Measurements from ENCODE around the gene MLLT1. TPM values are rescaled to one million over a fixed set of nuclear protein-coding genes. Genes with fewer than 3 reads are reported as not detected.

MLLT1 gene
- total and polyA plus RNA-seq, 2 experiments from 2014 or later: 13.3 to 19.1 TPM

DNA sequence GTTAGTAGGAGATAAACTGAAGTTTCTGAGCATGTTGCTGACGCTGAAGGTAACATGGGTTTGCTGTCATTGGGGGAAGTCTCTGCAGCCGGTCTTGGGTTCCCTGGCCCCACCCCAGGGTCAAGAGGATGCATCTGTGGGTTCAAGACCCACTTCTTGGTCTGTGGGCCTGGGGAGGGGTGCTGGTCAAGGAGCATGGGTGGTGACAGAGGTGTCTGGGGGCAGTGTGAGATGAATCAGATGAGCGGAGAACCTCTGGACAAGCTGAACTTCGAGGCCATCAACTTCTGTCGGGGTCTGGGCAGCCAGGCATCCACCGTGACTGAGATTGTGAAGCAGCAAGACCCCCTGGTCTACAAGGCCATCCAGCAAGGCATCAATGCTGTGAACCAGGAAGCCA is 92.4 kb downstream of the MLLT1 start:
- DNase-seq: no peak
- in situ Hi-C loops (cut with MboI): no loop called here
- Histone ChIP-seq H3K4me3 (no peak overlapping the region), H3F3A (ENCODE audit: insufficient read depth) (no peaks in the 10 kb centered on the region), H2AFZ (no peak overlapping the region), H3K4me1 (ENCODE audit: insufficient read depth) (no peaks in the 10 kb centered on the region), H3K27me3 (replicated peaks; ENCODE audit: insufficient read depth) (no peaks in the 10 kb centered on the region), H3K36me3 (ENCODE audit: low read depth) (no peaks in the 10 kb centered on the region), H3K4me2 (ENCODE audit: unreplicated experiment) (no peak overlapping the region), H3K9me3 (ENCODE audit: low read depth) (no peaks in the 10 kb centered on the region), H3K79me2 (ENCODE audit: insufficient read depth) (no peaks in the 10 kb centered on the region), H3K9me2 (ENCODE audit: insufficient read depth) (no peaks in the 10 kb centered on the region), H4K20me1 (ENCODE audit: insufficient read depth) (no peaks in the 10 kb centered on the region), H3K9ac (no peak overlapping the region), H3K27ac (no peak overlapping the region)
- WGBS, 2 experiments (ENCODE audit: low coverage in 1 of 2, low lambda C conversion rate in 2 of 2, missing lambda C conversion rate in 2 of 2): 72 to 73% methylated on average over 6 of the region's 6 CpGs
- TF ChIP-seq EZH2phosphoT487 (IDR thresholded peaks at IDR 0.05; ENCODE audit: insufficient read depth, low read depth) (no peak), EZH2 (IDR thresholded peaks at IDR 0.05; ENCODE audit: insufficient read depth, poor library complexity, severe bottlenecking) (no peak)

DNA sequence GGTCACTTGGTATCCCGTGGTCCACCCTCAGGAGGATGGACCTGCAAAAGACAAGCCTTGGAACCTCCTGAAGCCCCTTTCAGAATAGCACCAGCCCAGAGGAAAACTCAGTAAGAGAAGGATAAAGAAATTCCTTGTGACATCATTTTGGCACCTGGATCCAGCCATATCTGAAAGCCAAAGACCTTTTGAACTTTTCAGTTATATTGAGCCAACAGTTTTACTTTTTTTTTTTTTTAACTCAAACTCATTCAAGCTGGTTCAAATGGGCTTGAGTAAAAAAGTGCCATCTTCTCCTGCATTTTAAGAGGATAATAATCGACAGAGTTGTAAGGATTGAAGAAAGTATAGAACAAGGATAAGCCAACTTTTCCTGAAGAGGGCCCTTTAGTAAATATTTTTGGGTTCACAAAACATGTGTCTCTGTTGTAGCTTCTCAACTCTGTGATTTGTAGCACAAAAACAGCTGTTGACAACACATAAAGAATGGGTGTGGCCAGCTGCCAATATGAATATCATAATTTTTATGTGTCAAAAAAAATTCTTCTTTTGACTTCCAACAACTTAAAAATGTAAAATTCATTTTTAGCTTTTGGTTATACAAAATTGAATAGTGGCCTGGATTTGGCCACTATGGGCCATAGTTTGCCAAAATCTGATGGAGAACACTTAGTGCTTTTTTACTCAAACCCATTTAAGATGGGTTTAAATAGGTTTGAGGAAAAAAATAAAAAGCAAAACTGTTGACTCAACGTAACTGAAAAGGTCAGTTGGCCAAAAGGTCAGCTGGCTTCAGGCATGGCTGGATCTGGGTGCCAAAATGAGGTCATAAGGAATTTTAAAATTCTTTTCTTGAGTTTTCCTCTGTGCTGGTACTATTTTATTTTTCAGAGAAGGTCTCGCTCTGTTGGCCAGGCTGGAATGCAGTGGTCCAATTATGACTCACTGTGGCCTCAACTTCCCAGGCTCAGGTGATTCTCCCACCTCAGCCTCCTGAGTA is 93.6 kb downstream of the MLLT1 start:
- Histone ChIP-seq H3K36me3 (ENCODE audit: low read depth) (no peaks in the 10 kb centered on the region), H3K4me3 (no peak overlapping the region), H3K9me2 (ENCODE audit: insufficient read depth) (no peaks in the 10 kb centered on the region), H3K9me3 (ENCODE audit: low read depth) (no peaks in the 10 kb centered on the region), H2AFZ (no peak overlapping the region), H3K4me1 (ENCODE audit: insufficient read depth) (no peaks in the 10 kb centered on the region), H3K27ac (no peak overlapping the region), H3K4me2 (ENCODE audit: unreplicated experiment) (no peak overlapping the region), H3K27me3 (replicated peaks; ENCODE audit: insufficient read depth) (no peaks in the 10 kb centered on the region), H3K9ac (no peak overlapping the region), H3F3A (ENCODE audit: insufficient read depth) (no peaks in the 10 kb centered on the region), H3K79me2 (ENCODE audit: insufficient read depth) (no peaks in the 10 kb centered on the region), H4K20me1 (ENCODE audit: insufficient read depth) (no peaks in the 10 kb centered on the region)
- no peak for TF ChIP-seq EZH2phosphoT487 (IDR thresholded peaks at IDR 0.05; ENCODE audit: insufficient read depth, low read depth)
- TF ChIP-seq EZH2 (IDR thresholded peaks at IDR 0.05; ENCODE audit: insufficient read depth, poor library complexity, severe bottlenecking): no peak
- DNase-seq: no peak
- in situ Hi-C loops (cut with MboI): no loop called here
- WGBS, 2 experiments (ENCODE audit: low coverage in 1 of 2, low lambda C conversion rate in 2 of 2, missing lambda C conversion rate in 2 of 2): 32 to 35% methylated on average over 4 of the region's 4 CpGs

DNA sequence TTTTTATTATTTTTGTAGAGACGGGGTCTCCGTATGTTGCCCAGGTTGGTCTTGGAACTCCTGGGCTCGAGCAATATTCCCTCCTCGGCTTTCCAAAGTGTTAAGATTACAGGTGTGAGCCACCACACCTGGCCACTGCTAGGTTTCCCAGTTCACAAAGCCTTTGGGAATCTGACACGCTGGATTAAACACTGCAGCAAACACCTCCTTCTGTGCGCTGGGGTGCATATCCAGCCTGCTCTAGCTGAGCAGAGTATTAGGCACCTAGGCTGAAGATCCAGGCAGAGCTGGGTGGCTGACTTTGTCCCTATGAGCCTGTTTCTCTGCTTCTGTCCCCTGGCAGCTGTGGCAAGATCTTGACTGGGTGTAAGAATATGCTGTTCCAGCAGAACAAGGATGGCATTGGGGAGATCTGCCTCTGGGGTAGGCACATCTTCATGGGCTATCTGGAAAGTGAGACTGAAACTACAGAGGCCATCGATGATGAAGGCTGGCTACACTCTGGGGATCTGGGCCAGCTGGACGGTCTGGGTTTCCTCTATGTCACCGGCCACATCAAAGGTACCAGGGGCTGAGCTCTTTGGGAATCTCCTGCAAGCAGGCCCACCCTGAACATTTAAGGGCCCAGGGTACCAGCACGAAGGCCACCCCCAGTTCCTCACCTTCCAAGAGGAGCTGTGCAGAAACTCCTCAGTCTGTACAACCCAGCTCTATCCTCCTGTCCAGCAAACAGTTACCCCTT is 94.5 kb downstream of the MLLT1 start:
- Histone ChIP-seq H3K9me2 (ENCODE audit: insufficient read depth) (no peaks in the 10 kb centered on the region), H3K79me2 (ENCODE audit: insufficient read depth) (no peaks in the 10 kb centered on the region), H3K4me2 (ENCODE audit: unreplicated experiment) (no peak overlapping the region), H2AFZ (no peak overlapping the region), H3K4me1 (ENCODE audit: insufficient read depth) (no peaks in the 10 kb centered on the region), H3K27me3 (replicated peaks; ENCODE audit: insufficient read depth) (no peaks in the 10 kb centered on the region), H3K27ac (no peak overlapping the region), H3K36me3 (ENCODE audit: low read depth) (no peaks in the 10 kb centered on the region), H3F3A (ENCODE audit: insufficient read depth) (no peaks in the 10 kb centered on the region), H3K9me3 (ENCODE audit: low read depth) (no peaks in the 10 kb centered on the region), H4K20me1 (ENCODE audit: insufficient read depth) (no peaks in the 10 kb centered on the region), H3K9ac (no peak overlapping the region), H3K4me3 (no peak overlapping the region)
- in situ Hi-C loops (cut with MboI): no loop called here
- TF ChIP-seq EZH2 (IDR thresholded peaks at IDR 0.05; ENCODE audit: insufficient read depth, poor library complexity, severe bottlenecking) (no peak), EZH2phosphoT487 (IDR thresholded peaks at IDR 0.05; ENCODE audit: insufficient read depth, low read depth) (no peak)
- WGBS, 2 experiments (ENCODE audit: low coverage in 1 of 2, low lambda C conversion rate in 2 of 2, missing lambda C conversion rate in 2 of 2): 68 to 72% methylated on average over 10 of the region's 10 CpGs
- no peak for DNase-seq

DNA sequence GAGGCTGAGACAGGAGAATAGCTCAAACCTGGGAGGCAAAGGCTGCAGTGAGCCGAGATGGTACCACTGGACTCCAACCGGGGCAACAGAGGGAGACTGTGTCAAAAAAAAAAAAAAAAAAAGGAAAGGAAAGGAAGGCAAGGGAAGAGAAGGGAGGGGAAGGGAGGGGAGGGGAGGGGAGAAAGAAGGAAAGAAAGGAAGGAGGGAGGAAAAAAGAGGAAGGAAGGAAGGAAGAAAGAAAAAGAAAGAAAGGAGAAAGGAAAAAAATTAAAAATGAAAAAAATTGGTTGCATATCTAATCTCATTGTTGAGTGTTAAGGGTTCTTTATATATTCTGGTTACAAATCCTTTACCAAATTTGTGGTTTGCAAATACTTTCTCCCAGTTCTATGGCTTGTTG is 98.7 kb downstream of the MLLT1 start:
- Histone ChIP-seq H3K4me1 (ENCODE audit: insufficient read depth) (no peaks in the 10 kb centered on the region), H3F3A (ENCODE audit: insufficient read depth) (no peaks in the 10 kb centered on the region), H3K27me3 (replicated peaks; ENCODE audit: insufficient read depth) (no peaks in the 10 kb centered on the region), H3K4me3 (no peak overlapping the region), H3K27ac (no peak overlapping the region), H3K36me3 (ENCODE audit: low read depth) (no peaks in the 10 kb centered on the region), H3K9ac (no peak overlapping the region), H2AFZ (no peak overlapping the region), H4K20me1 (ENCODE audit: insufficient read depth) (no peaks in the 10 kb centered on the region), H3K79me2 (ENCODE audit: insufficient read depth) (no peaks in the 10 kb centered on the region), H3K9me2 (ENCODE audit: insufficient read depth) (no peaks in the 10 kb centered on the region), H3K9me3 (ENCODE audit: low read depth) (no peaks in the 10 kb centered on the region), H3K4me2 (ENCODE audit: unreplicated experiment) (no peak overlapping the region)
- no peak for DNase-seq
- TF ChIP-seq EZH2 (IDR thresholded peaks at IDR 0.05; ENCODE audit: insufficient read depth, poor library complexity, severe bottlenecking) (no peak), EZH2phosphoT487 (IDR thresholded peaks at IDR 0.05; ENCODE audit: insufficient read depth, low read depth) (no peak)
- in situ Hi-C loops (cut with MboI): no loop called here
- WGBS, 2 experiments (ENCODE audit: low coverage in 1 of 2, low lambda C conversion rate in 2 of 2, missing lambda C conversion rate in 2 of 2): 60% methylated on average over 2 of the region's 2 CpGs

All from GM23248 (cell line).